GM12878 (cell line): ENCODE measurements around the gene FBXW8. TPM values are rescaled to one million over a fixed set of nuclear protein-coding genes. Genes with fewer than 3 reads are reported as not detected.

Experiments used
- ATAC-seq: fragments of 200-7000 bp; cut with Tn5 transposase; 3 replicates; pipeline ENCODE4 v1.9.1; 2020; ENCODE audit warnings: mild to moderate bottlenecking, moderate library complexity
- BruUV-seq: library from RNA; stranded (reverse); fragments of 400-500 nt; replicated peaks from 2 replicates; lab custom pipeline; 2021; lab: Mats Ljungman, UMichigan
- CTCF ChIA-PET: fragments of 300-600 bp; sonication (Branson Sonifier 250); formaldehyde crosslinking; extraction: SDS; loops from one replicate; lab custom pipeline; 2021; ENCODE audit warnings: inconsistent platforms; lab: Yijun Ruan, JAX
- POLR2A ChIA-PET: fragments of 350-600 bp; formaldehyde crosslinking; extraction: SDS; loops from one replicate; lab custom pipeline; 2021; ENCODE audit warnings: inconsistent platforms; lab: Charles Lee
- RAD21 ChIA-PET: fragments of 300-600 bp; sonication (Branson Sonifier 250); formaldehyde crosslinking; loops from one replicate; lab custom pipeline; 2023; ENCODE audit warnings: antibody characterized with exemption; ENCODE audit not compliant: unreplicated experiment; lab: Charles Lee
- SMC1A ChIA-PET: fragments of 300-600 bp; sonication (Branson Sonifier 250); formaldehyde crosslinking; loops from one replicate; lab custom pipeline; 2023; ENCODE audit not compliant: unreplicated experiment, uncharacterized antibody; lab: Charles Lee
- DNase-seq: peaks from one replicate; pipeline ENCODE4 v3.0.0-alpha.2; 2011; ENCODE audit warnings: low read depth, low spot score
- FAIRE-seq: peaks from 3 replicates; lab custom pipeline; 2011; peaks lifted over from hg19 to GRCh38; lab: Jason Lieb, UNC
- H2AFZ ChIP-seq: 2 replicates; pipeline ENCODE4 v1.6.0; 2011; ENCODE audit warnings: low read depth, low read length, control low read depth; ENCODE audit not compliant: control insufficient read depth
- H3K27ac ChIP-seq: 2 replicates; pipeline ENCODE4 v1.5.1; 2011; ENCODE audit warnings: control low read depth; ENCODE audit not compliant: control insufficient read depth, insufficient read depth
- H3K27me3 ChIP-seq, 2 experiments: replicated peaks in 1 of 2; 2 replicates each; pipeline versions ENCODE4 v1.6.0 to v1.6.1; 2011; ENCODE audit warnings: low read length in 1 of 2; ENCODE audit not compliant: control insufficient read depth in 2 of 2, insufficient read depth in 2 of 2
- H3K36me3 ChIP-seq, 2 experiments: 2 replicates each; pipeline ENCODE4 v1.5.1; 2011; ENCODE audit warnings: low read length in 1 of 2; ENCODE audit not compliant: control insufficient read depth in 2 of 2, insufficient read depth in 2 of 2
- H3K4me1 ChIP-seq: 2 replicates; pipeline ENCODE4 v1.6.1; 2011; ENCODE audit warnings: mild to moderate bottlenecking, low read length, moderate library complexity, mixed read lengths; ENCODE audit not compliant: control insufficient read depth, insufficient read depth
- H3K4me2 ChIP-seq: 2 replicates; pipeline ENCODE4 v1.6.0; 2011; ENCODE audit warnings: control low read depth; ENCODE audit not compliant: control insufficient read depth, insufficient read depth
- H3K4me3 ChIP-seq: fragments of 200-600 bp; sonication (generic); 2 replicates; pipeline ENCODE4 v1.5.1; 2016
- H3K79me2 ChIP-seq: 2 replicates; pipeline ENCODE4 v1.6.0; 2011; ENCODE audit warnings: low read length; ENCODE audit not compliant: control insufficient read depth, insufficient read depth
- H3K9ac ChIP-seq: 2 replicates; pipeline ENCODE4 v1.8.0; 2011; ENCODE audit warnings: low read length, control low read depth, mixed read lengths; ENCODE audit not compliant: control insufficient read depth, insufficient read depth
- H3K9me3 ChIP-seq: replicated peaks from 3 replicates; pipeline ENCODE4 v1.5.1; 2011; ENCODE audit warnings: mild to moderate bottlenecking, low read length; ENCODE audit not compliant: control insufficient read depth, insufficient read depth
- H4K20me1 ChIP-seq: 2 replicates; pipeline ENCODE4 v1.6.0; 2011; ENCODE audit not compliant: control insufficient read depth, insufficient read depth
- CBX3 ChIP-seq: fragments of 200-600 bp; sonication (generic); IDR thresholded peaks from 2 replicates; pipeline ENCODE4 v1.6.1; 2016; ENCODE audit warnings: low read depth, borderline replicate concordance
- CHD1 ChIP-seq: IDR thresholded peaks from 2 replicates; pipeline ENCODE4 v1.6.1; 2012; ENCODE audit warnings: low read depth, low read length, improper control_type of control experiment
- HDAC6 ChIP-seq: fragments of 200-600 bp; sonication (generic); IDR thresholded peaks from one replicate; pipeline ENCODE4 v1.8.0; 2017; ENCODE audit warnings: antibody characterized with exemption; ENCODE audit not compliant: unreplicated experiment
- KAT2A ChIP-seq: conservative IDR thresholded peaks from 2 replicates; pipeline ENCODE4 v1.6.1; 2011; ENCODE audit warnings: low read depth, low read length; ENCODE audit not compliant: control insufficient read depth
- MTA2 ChIP-seq: fragments of 450-650 bp; IDR thresholded peaks from 2 replicates; pipeline ENCODE4 v1.6.1; 2016; ENCODE audit warnings: low read depth, mild to moderate bottlenecking, moderate library complexity
- SUPT20H ChIP-seq: IDR thresholded peaks from 2 replicates; pipeline ENCODE4 v1.6.1; 2011; ENCODE audit warnings: low read depth, mild to moderate bottlenecking, low read length, moderate library complexity, borderline replicate concordance; ENCODE audit not compliant: control insufficient read depth
- WGBS: methylation state at CpG from one replicate; pipeline ENCODE4 v1.1.6; 2016; ENCODE audit warnings: low lambda C conversion rate; ENCODE audit not compliant: insufficient replicate concordance, insufficient coverage; ENCODE audit errors: missing lambda C conversion rate; 5-methylcytosine and 5-hydroxymethylcytosine counted together
- in situ Hi-C: fragments of 300-500 bp; cut with MboI; formaldehyde crosslinking; loops from 9 replicates; pipeline ENCODE4 v1.14.3; 2018; ENCODE audit warnings: mixed read lengths
- intact Hi-C: fragments of 100-400 bp; cut with micrococcal nuclease; formaldehyde crosslinking; loops from one replicate; pipeline ENCODE4 v1.14.2; 2022; ENCODE audit not compliant: unreplicated experiment
- polyA plus RNA-seq, 11 experiments: library from polyadenylated mRNA; depleted of rRNA in 4 of 11; unstranded in 6 of 11; stranded (reverse) in 5 of 11; fragments of >200 nt; fragmentation: Nextera tagmentation in 4 of 11; fragmentation: Illumina TruSeq in 1 of 11; extraction: Ambion mirVana in 4 of 11; extraction: Trizol in 1 of 11; gene quantifications; 1 replicate in 1 of 11; 2 replicates in 10 of 11; pipeline versions ENCODE4 v1.2.1 to v1.2.3, GENCODE V29; 2011 to 2016; ENCODE audit warnings: inconsistent platforms in 2 of 11, missing spikeins in 2 of 11, low read depth in 1 of 11
- total RNA-seq, 4 experiments: library from RNA; depleted of rRNA in 3 of 4; stranded (reverse); fragments of >200 nt in 3 of 4; fragmentation: Illumina TruSeq in 1 of 4; extraction: Trizol in 1 of 4; gene quantifications; 2 replicates each; pipeline versions ENCODE4 v1.2.1 to v1.2.3, GENCODE V29; 2013 to 2021
- TF ChIP-seq, protein P1 (sequence below): fragments of 450-650 bp; IDR thresholded peaks from 2 replicates; pipeline ENCODE4 v1.6.1; 2016; ENCODE audit warnings: mild to moderate bottlenecking, moderate library complexity, borderline replicate concordance

The FBXW8 gene
- total and polyA plus RNA-seq, 10 of the 15 experiments (the other 5 are each of a cell fraction or from before 2014, with no cell fraction given) = 0.49 to 7.5 (median 4.4) TPM

DNA sequence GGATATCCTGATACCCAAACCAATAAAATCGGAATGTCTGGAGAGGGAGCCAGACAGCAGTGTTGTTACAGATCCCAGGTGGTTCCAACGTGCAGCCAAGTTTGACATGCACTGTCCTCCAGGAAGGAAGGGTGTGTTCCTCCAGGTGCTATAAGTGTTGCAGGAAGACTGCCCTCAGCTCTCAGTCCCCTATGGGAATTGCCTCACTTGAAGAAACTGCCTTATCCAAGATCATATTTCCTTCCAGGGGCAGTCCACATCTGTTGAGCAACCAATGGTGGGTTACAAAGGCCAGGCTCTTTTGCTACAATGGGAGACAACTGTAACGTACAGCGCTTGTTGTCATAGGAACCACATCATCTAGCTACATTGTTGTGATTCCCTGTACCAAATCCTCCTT is 13.3 kb upstream of the FBXW8 start:
- Histone ChIP-seq H3K79me2 (no peaks in the 10 kb centered on the region), H3K4me3 (no peak overlapping the region), H3K27ac (no peak overlapping the region), H3K4me2 (no peak overlapping the region), H4K20me1 (no peaks in the 10 kb centered on the region), H3K4me1 (no peaks in the 10 kb centered on the region), H2AFZ (no peak overlapping the region), H3K9me3 (no peaks in the 10 kb centered on the region), H3K36me3 (no peaks in the 10 kb centered on the region), H3K27me3 (no peaks in the 10 kb centered on the region; a peak in 1 of 4 replicates), H3K9ac (no peak overlapping the region)
- SMC1A ChIA-PET = no interaction called here
- FAIRE-seq (no peak), ATAC-seq (no peak), DNase-seq (no peak)
- TF ChIP-seq, protein P1, sequence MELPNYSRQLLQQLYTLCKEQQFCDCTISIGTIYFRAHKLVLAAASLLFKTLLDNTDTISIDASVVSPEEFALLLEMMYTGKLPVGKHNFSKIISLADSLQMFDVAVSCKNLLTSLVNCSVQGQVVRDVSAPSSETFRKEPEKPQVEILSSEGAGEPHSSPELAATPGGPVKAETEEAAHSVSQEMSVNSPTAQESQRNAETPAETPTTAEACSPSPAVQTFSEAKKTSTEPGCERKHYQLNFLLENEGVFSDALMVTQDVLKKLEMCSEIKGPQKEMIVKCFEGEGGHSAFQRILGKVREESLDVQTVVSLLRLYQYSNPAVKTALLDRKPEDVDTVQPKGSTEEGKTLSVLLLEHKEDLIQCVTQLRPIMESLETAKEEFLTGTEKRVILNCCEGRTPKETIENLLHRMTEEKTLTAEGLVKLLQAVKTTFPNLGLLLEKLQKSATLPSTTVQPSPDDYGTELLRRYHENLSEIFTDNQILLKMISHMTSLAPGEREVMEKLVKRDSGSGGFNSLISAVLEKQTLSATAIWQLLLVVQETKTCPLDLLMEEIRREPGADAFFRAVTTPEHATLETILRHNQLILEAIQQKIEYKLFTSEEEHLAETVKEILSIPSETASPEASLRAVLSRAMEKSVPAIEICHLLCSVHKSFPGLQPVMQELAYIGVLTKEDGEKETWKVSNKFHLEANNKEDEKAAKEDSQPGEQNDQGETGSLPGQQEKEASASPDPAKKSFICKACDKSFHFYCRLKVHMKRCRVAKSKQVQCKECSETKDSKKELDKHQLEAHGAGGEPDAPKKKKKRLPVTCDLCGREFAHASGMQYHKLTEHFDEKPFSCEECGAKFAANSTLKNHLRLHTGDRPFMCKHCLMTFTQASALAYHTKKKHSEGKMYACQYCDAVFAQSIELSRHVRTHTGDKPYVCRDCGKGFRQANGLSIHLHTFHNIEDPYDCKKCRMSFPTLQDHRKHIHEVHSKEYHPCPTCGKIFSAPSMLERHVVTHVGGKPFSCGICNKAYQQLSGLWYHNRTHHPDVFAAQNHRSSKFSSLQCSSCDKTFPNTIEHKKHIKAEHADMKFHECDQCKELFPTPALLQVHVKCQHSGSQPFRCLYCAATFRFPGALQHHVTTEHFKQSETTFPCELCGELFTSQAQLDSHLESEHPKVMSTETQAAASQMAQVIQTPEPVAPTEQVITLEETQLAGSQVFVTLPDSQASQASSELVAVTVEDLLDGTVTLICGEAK = no peak
- no peak for TF ChIP-seq SUPT20H
- no peak for TF ChIP-seq MTA2
- TF ChIP-seq CHD1 = no peak
- TF ChIP-seq KAT2A = no peak
- TF ChIP-seq HDAC6 = no peak
- no peak for TF ChIP-seq CBX3
- POLR2A ChIA-PET = no interaction called here
- CTCF ChIA-PET = no interaction called here
- BruUV-seq = no TSS peak
- 41% methylated on average over 4 of the region's 4 CpGs for WGBS
- RAD21 ChIA-PET = no interaction called here
- intact Hi-C loops (no loop called here), in situ Hi-C loops (no loop called here)
